IPS-18a (cell line): ENCODE data around the gene CAP2.
"Not testable (repeated sequence)": the region's sequence is repeated elsewhere in the genome, so short reads cannot be mapped to it uniquely, and the experiment has no call there.

ENCODE experiments used
- H3K27ac ChIP-seq: one replicate; pipeline ENCODE4 v1.5.1; 2013; ENCODE audit warnings: low read length
- H3K27me3 ChIP-seq: one replicate; pipeline ENCODE4 v1.6.1; 2013; ENCODE audit warnings: mild to moderate bottlenecking, low read length; ENCODE audit not compliant: control insufficient read depth, insufficient read depth
- H3K36me3 ChIP-seq: one replicate; pipeline ENCODE4 v1.6.1; 2013; ENCODE audit warnings: low read depth, low read length; ENCODE audit not compliant: control insufficient read depth
- H3K4me1 ChIP-seq: one replicate; pipeline ENCODE4 v1.6.1; 2013; ENCODE audit warnings: low read depth, low read length; ENCODE audit not compliant: control insufficient read depth
- H3K4me3 ChIP-seq: one replicate; pipeline ENCODE4 v1.5.1; 2013; ENCODE audit warnings: low read length
- H3K9ac ChIP-seq: one replicate; pipeline ENCODE4 v1.6.1; 2013; ENCODE audit warnings: mild to moderate bottlenecking, low read length, moderate library complexity
- H3K9me3 ChIP-seq: one replicate; pipeline ENCODE4 v1.6.1; 2013; ENCODE audit warnings: low read depth, low read length; ENCODE audit not compliant: control insufficient read depth

CAP2 gene

GRCh38 chr6:17556014-17556413, 162.6 kb downstream of the CAP2 start:
- no peak overlapping the region for H3K9ac ChIP-seq
- no peak overlapping the region for H3K27ac ChIP-seq
- no peaks in the 10 kb centered on the region for H3K4me1 ChIP-seq
- no peaks in the 10 kb centered on the region for H3K9me3 ChIP-seq
- H3K4me3 ChIP-seq: no peak overlapping the region
- H3K36me3 ChIP-seq: no peaks in the 10 kb centered on the region
- H3K27me3 ChIP-seq: no peaks in the 10 kb centered on the region

- Histone ChIP-seq H3K27ac (no peak overlapping the region), H3K36me3 (no peaks in the 10 kb centered on the region), H3K4me3 (no peak overlapping the region), H3K4me1 (no peaks in the 10 kb centered on the region), H3K27me3 (no peaks in the 10 kb centered on the region), H3K9ac (no peak overlapping the region), H3K9me3 (peaks cover 19% of the 10 kb centered on the region)
These were observed 169.2 kb downstream of the CAP2 start for GRCh38 chr6:17562636-17563035.

- Histone ChIP-seq H3K36me3 (no peaks in the 10 kb centered on the region), H3K27ac (no peak overlapping the region), H3K4me1 (no peaks in the 10 kb centered on the region), H3K9ac (no peak overlapping the region), H3K27me3 (no peaks in the 10 kb centered on the region), H3K4me3 (no peak overlapping the region), H3K9me3 (peaks cover 19% of the 10 kb centered on the region)
These were observed 172.0 kb downstream of the CAP2 start for GRCh38 chr6:17565399-17565798.

- no peaks in the 10 kb centered on the region for H3K36me3 ChIP-seq
- no peaks in the 10 kb centered on the region for H3K4me1 ChIP-seq
- no peaks in the 10 kb centered on the region for H3K27me3 ChIP-seq
- no peak overlapping the region for H3K4me3 ChIP-seq
- H3K27ac ChIP-seq: no peak overlapping the region
- H3K9me3 ChIP-seq: peaks cover 6% of the 10 kb centered on the region
- no peak overlapping the region for H3K9ac ChIP-seq
These were observed 181.6 kb downstream of the CAP2 start for GRCh38 chr6:17574866-17575560.

- H3K4me1 ChIP-seq: no peaks in the 10 kb centered on the region
- H3K27ac ChIP-seq: no peak overlapping the region
- no peak overlapping the region for H3K4me3 ChIP-seq
- H3K27me3 ChIP-seq: no peaks in the 10 kb centered on the region
- H3K9me3 ChIP-seq: peaks cover 6% of the 10 kb centered on the region
- H3K9ac ChIP-seq: no peak overlapping the region
- H3K36me3 ChIP-seq: no peaks in the 10 kb centered on the region
These were observed 183.7 kb downstream of the CAP2 start for GRCh38 chr6:17577059-17577458.

GRCh38 chr6:17580518-17581048, 187.2 kb downstream of the CAP2 start:
- no peaks in the 10 kb centered on the region for H3K27me3 ChIP-seq
- no peak overlapping the region for H3K4me3 ChIP-seq
- H3K9me3 ChIP-seq: peaks cover 6% of the 10 kb centered on the region
- no peaks in the 10 kb centered on the region for H3K4me1 ChIP-seq
- no peaks in the 10 kb centered on the region for H3K36me3 ChIP-seq
- no peak overlapping the region for H3K9ac ChIP-seq
- H3K27ac ChIP-seq: no peak overlapping the region

- H3K4me3 ChIP-seq, H3K27ac ChIP-seq, H3K36me3 ChIP-seq, H3K9me3 ChIP-seq, H3K9ac ChIP-seq, H3K4me1 ChIP-seq, H3K27me3 ChIP-seq: not testable (repeated sequence)
These were observed 187.9 kb downstream of the CAP2 start for GRCh38 chr6:17581282-17581681.

GRCh38 chr6:17583811-17584210, 190.4 kb downstream of the CAP2 start:
- Histone ChIP-seq H3K36me3 (no peaks in the 10 kb centered on the region), H3K4me3 (no peak overlapping the region), H3K27ac (no peak overlapping the region), H3K9me3 (no peaks in the 10 kb centered on the region), H3K27me3 (no peaks in the 10 kb centered on the region), H3K4me1 (no peaks in the 10 kb centered on the region), H3K9ac (no peak overlapping the region)

- H3K27ac ChIP-seq: no peak overlapping the region
- no peaks in the 10 kb centered on the region for H3K9me3 ChIP-seq
- H3K9ac ChIP-seq: no peak overlapping the region
- H3K4me1 ChIP-seq: no peaks in the 10 kb centered on the region
- H3K4me3 ChIP-seq: no peak overlapping the region
- no peaks in the 10 kb centered on the region for H3K36me3 ChIP-seq
- H3K27me3 ChIP-seq: no peaks in the 10 kb centered on the region
These were observed 190.9 kb downstream of the CAP2 start for GRCh38 chr6:17584241-17584803.

GRCh38 chr6:17585766-17586490, 192.5 kb downstream of the CAP2 start:
- H3K4me3 ChIP-seq: no peak overlapping the region
- H3K9ac ChIP-seq: no peak overlapping the region
- no peaks in the 10 kb centered on the region for H3K4me1 ChIP-seq
- H3K27ac ChIP-seq: no peak overlapping the region
- H3K9me3 ChIP-seq: no peaks in the 10 kb centered on the region
- no peaks in the 10 kb centered on the region for H3K36me3 ChIP-seq
- H3K27me3 ChIP-seq: no peaks in the 10 kb centered on the region

- not testable (repeated sequence) for H3K4me3 ChIP-seq, H3K36me3 ChIP-seq, H3K9me3 ChIP-seq, H3K27me3 ChIP-seq, H3K4me1 ChIP-seq, H3K27ac ChIP-seq, H3K9ac ChIP-seq
These were observed 193.2 kb downstream of the CAP2 start for GRCh38 chr6:17586623-17587022.
